Measurements from ENCODE around the gene LRMDA. TPM values are rescaled to one million over a fixed set of nuclear protein-coding genes. Genes with fewer than 3 reads are reported as not detected.

The LRMDA gene
- polyA plus RNA-seq, 2 of the 4 experiments (the other 2 are of a cell fraction): 4.6 to 5.2 TPM

GRCh38 chr10:76405922-76406321, 974.5 kb downstream of the LRMDA start:
- Histone ChIP-seq H3K4me3 (no peak overlapping the region), H3K9me3 (no peaks in the 10 kb centered on the region), H3K4me1 (no peaks in the 10 kb centered on the region), H3K27ac (no peak overlapping the region), H3K4me2 (no peak overlapping the region)
- DNase-seq (ENCODE audit: low read depth in 1 of 2, low spot score in 1 of 2) (no peak), ATAC-seq (no peak), FAIRE-seq (no peak)
- ChIA-PET CTCF (no interaction called here), POLR2A (no interaction called here)
- WGBS (ENCODE audit: missing lambda C conversion rate): 65% methylated on average over 6 of the region's 6 CpGs
- TF ChIP-seq RAD21 (conservative IDR thresholded peaks at IDR 0.05 in 1 of 2, IDR thresholded peaks at IDR 0.05 in 1 of 2): no peak
- TF ChIP-seq SMC3 (IDR thresholded peaks at IDR 0.05): no peak
- TF ChIP-seq JUN (IDR thresholded peaks at IDR 0.05): no peak
- TF ChIP-seq CTCF (IDR thresholded peaks at IDR 0.05): no peak
- no peak for TF ChIP-seq RARB (CRISPR knock-in tag; IDR thresholded peaks at IDR 0.05)
- no peak for TF ChIP-seq ESRRA (IDR thresholded peaks at IDR 0.05; ENCODE audit: borderline replicate concordance, low read length)
- TF ChIP-seq HMGXB4 (CRISPR knock-in tag; IDR thresholded peaks at IDR 0.05; ENCODE audit: borderline replicate concordance): no peak
- no peak for TF ChIP-seq HOXB5 (CRISPR knock-in tag; IDR thresholded peaks at IDR 0.05)
- TF ChIP-seq HDAC2 (IDR thresholded peaks at IDR 0.05): no peak
- TF ChIP-seq SREBF2 (IDR thresholded peaks at IDR 0.05): no peak
- TF ChIP-seq E2F6 (IDR thresholded peaks at IDR 0.05; ENCODE audit: borderline replicate concordance, low read depth): no peak
- no peak for TF ChIP-seq RFX5 (IDR thresholded peaks at IDR 0.05)
- TF ChIP-seq TFCP2L1 (CRISPR knock-in tag; IDR thresholded peaks at IDR 0.05): no peak

GRCh38 chr10:76408646-76409045, 977.2 kb downstream of the LRMDA start:
- Histone ChIP-seq H3K4me1 (no peaks in the 10 kb centered on the region), H3K4me2 (no peak overlapping the region), H3K27ac (no peak overlapping the region), H3K4me3 (no peak overlapping the region), H3K9me3 (no peaks in the 10 kb centered on the region)
- TF ChIP-seq REST (IDR thresholded peaks at IDR 0.05) (no peak), EHF (CRISPR knock-in tag; IDR thresholded peaks at IDR 0.05) (no peak), ATOH8 (CRISPR knock-in tag; IDR thresholded peaks at IDR 0.05; ENCODE audit: low read depth) (no peak), BHLHE40 (IDR thresholded peaks at IDR 0.05; ENCODE audit: low read depth, low read length) (no peak), ZSCAN20 (CRISPR knock-in tag; IDR thresholded peaks at IDR 0.05) (no peak), FOSB (CRISPR knock-in tag; IDR thresholded peaks at IDR 0.05) (no peak), NPAS2 (CRISPR knock-in tag; IDR thresholded peaks at IDR 0.05; ENCODE audit: borderline replicate concordance) (no peak), MYC (IDR thresholded peaks at IDR 0.05; ENCODE audit: borderline replicate concordance, low read length) (no peak), ZNF302 (CRISPR knock-in tag; IDR thresholded peaks at IDR 0.05) (no peak), E2F6 (IDR thresholded peaks at IDR 0.05; ENCODE audit: borderline replicate concordance, low read depth) (no peak), MAX (IDR thresholded peaks at IDR 0.05) (no peak), CBX2 (IDR thresholded peaks at IDR 0.05; ENCODE audit: borderline replicate concordance, low read depth) (no peak), PHF8 (IDR thresholded peaks at IDR 0.05; ENCODE audit: borderline replicate concordance, low read depth) (no peak), JUNB (IDR thresholded peaks at IDR 0.05) (no peak), KDM1A (IDR thresholded peaks at IDR 0.05; ENCODE audit: low read depth) (no peak), HOXA7 (CRISPR knock-in tag; IDR thresholded peaks at IDR 0.05) (no peak), ESRRA (IDR thresholded peaks at IDR 0.05; ENCODE audit: borderline replicate concordance, low read length) (no peak)
- ATAC-seq (no peak), DNase-seq (ENCODE audit: low read depth in 1 of 2, low spot score in 1 of 2) (no peak), FAIRE-seq (no peak)
- POLR2A ChIA-PET: no interaction called here
- CTCF ChIA-PET: no interaction called here
- WGBS (ENCODE audit: missing lambda C conversion rate): 63% methylated on average over 3 of the region's 3 CpGs

Data from A549 (cell line).